K562 (cell line): ENCODE data around the gene CXXC1.

ENCODE experiments used
- CBFB ChIP-seq: sonication (generic); formaldehyde crosslinking; IDR thresholded peaks from 2 replicates; pipeline ENCODE4 v1.4.0; 2020; ENCODE audit warnings: mild to moderate bottlenecking, missing genetic modification reagents
- CEBPB ChIP-seq: fragments of 450-650 bp; IDR thresholded peaks from 2 replicates; pipeline ENCODE4 v1.6.1; 2016; ENCODE audit warnings: missing genetic modification characterization, missing compliant biosample characterization
- ELF4 ChIP-seq: fragments of 450-650 bp; formaldehyde crosslinking; IDR thresholded peaks from 2 replicates; pipeline ENCODE4 v1.4.0; 2022; ENCODE audit warnings: missing genetic modification characterization
- EP300 ChIP-seq: IDR thresholded peaks from 2 replicates; pipeline ENCODE4 v1.6.1; 2012; ENCODE audit warnings: low read length, improper control_type of control experiment
- NFYB ChIP-seq: IDR thresholded peaks from 2 replicates; pipeline ENCODE4 v1.6.1; 2011; ENCODE audit warnings: mild to moderate bottlenecking, moderate library complexity; ENCODE audit not compliant: insufficient read length; ENCODE audit errors: extremely low read depth
- RFX5 ChIP-seq: IDR thresholded peaks from 2 replicates; pipeline ENCODE4 v1.6.1; 2011; ENCODE audit warnings: low read depth, mild to moderate bottlenecking, improper control_type of control experiment, low read length
- SAFB2 ChIP-seq: fragments of 200-400 bp; formaldehyde crosslinking; IDR thresholded peaks from 2 replicates; pipeline ENCODE4 v1.6.1; 2018; ENCODE audit warnings: borderline replicate concordance, low read length, low read depth, moderate library complexity; ENCODE audit not compliant: severe bottlenecking
- ZBTB40 ChIP-seq, 2 experiments: fragments of 450-650 bp in 1 of 2; sonication (generic) in 1 of 2; formaldehyde crosslinking in 1 of 2; IDR thresholded peaks; 2 replicates each; pipeline versions ENCODE4 v1.7.1 to v1.9.0; 2016 to 2022; ENCODE audit warnings: inconsistent platforms in 1 of 2, mild to moderate bottlenecking in 1 of 2, missing genetic modification reagents in 1 of 2
- ZNF274 ChIP-seq: IDR thresholded peaks from 2 replicates; pipeline ENCODE4 v1.6.1; 2011; ENCODE audit warnings: low read depth, mild to moderate bottlenecking, low read length, moderate library complexity, borderline replicate concordance
- ZNF311 ChIP-seq: fragments of 250-450 bp; sonication (Bioruptor Pico); IDR thresholded peaks from 2 replicates; pipeline ENCODE4 v1.4.0; 2020; ENCODE audit warnings: mild to moderate bottlenecking, moderate library complexity
- TF ChIP-seq, protein P1 (sequence below): fragments of 250-450 bp; sonication (Bioruptor Pico); IDR thresholded peaks from 2 replicates; pipeline ENCODE4 v1.5.0; 2021; ENCODE audit warnings: mild to moderate bottlenecking, borderline replicate concordance

DNA sequence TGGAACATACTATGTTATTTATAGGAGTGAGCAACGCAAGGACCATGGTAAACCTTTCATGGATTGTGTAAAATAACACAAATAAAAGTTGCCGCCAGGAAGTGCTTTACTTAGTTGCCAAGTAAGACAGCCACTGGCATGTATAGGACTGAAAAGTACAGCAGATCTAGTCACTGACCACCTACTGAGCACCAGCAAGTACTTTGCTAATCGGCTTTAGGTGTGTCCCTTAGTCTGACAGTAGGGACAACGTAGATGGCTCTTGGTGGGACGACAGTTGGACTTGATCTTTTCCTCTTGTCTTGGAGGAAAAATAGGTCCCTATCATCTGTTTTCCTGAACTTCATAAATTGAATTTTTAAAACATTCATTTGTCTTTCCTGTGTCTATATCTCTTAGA, 13.6 kb upstream of the CXXC1 start:
- no peak for TF ChIP-seq SAFB2
- no peak for TF ChIP-seq RFX5
- no peak for TF ChIP-seq CEBPB (tag)
- TF ChIP-seq ELF4 (CRISPR knock-in tag), result no peak
- TF ChIP-seq ZBTB40 (IDR thresholded peaks at IDR 0.05), result no peak
- TF ChIP-seq ZBTB40 (CRISPR knock-in tag; IDR thresholded peaks at IDR 0.05), result no peak
- TF ChIP-seq NFYB, result no peak
- no peak for TF ChIP-seq CBFB
- no peak for TF ChIP-seq ZNF311 (CRISPR knock-in tag)
- no peak for TF ChIP-seq ZNF274
- TF ChIP-seq, protein P1, sequence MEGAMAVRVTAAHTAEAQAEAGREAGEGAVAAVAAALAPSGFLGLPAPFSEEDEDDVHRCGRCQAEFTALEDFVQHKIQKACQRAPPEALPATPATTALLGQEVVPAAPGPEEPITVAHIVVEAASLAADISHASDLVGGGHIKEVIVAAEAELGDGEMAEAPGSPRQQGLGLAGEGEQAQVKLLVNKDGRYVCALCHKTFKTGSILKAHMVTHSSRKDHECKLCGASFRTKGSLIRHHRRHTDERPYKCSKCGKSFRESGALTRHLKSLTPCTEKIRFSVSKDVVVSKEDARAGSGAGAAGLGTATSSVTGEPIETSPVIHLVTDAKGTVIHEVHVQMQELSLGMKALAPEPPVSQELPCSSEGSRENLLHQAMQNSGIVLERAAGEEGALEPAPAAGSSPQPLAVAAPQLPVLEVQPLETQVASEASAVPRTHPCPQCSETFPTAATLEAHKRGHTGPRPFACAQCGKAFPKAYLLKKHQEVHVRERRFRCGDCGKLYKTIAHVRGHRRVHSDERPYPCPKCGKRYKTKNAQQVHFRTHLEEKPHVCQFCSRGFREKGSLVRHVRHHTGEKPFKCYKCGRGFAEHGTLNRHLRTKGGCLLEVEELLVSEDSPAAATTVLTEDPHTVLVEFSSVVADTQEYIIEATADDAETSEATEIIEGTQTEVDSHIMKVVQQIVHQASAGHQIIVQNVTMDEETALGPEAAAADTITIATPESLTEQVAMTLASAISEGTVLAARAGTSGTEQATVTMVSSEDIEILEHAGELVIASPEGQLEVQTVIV (CRISPR knock-in tag), result no peak
- no peak for TF ChIP-seq EP300
